HG03565 (cell line): ENCODE data around the gene HEXIM2.

Source experiments
- ATAC-seq: cut with Tn5 transposase; IDR thresholded peaks from one replicate; pipeline ENCODE4 v1.9.1; 2021; ENCODE audit warnings: mild to moderate bottlenecking, moderate library complexity; ENCODE audit not compliant: unreplicated experiment

HEXIM2 gene

DNA sequence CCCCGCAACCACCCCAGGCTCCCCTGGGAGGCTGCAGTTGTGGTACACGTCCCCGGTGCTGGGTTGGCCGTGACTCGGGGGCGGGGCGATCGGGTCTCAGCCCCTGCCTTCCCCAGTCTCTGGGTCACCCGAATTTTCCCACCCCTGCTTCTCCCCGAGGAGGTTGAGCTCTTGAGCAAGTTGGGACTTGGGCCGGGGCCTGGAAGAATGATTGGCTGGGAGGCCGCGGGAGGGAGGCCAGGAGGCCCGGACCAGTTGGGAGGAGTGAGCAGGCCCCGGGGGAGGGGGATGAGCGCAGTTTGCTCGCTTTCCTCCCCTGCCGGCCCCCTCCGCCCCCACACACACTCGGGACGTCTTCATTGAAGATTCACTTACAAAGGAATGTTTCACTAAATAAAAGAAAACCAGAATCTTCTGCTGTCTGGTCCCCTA, 17.9 kb upstream of the HEXIM2 start:
- no peak for ATAC-seq

DNA sequence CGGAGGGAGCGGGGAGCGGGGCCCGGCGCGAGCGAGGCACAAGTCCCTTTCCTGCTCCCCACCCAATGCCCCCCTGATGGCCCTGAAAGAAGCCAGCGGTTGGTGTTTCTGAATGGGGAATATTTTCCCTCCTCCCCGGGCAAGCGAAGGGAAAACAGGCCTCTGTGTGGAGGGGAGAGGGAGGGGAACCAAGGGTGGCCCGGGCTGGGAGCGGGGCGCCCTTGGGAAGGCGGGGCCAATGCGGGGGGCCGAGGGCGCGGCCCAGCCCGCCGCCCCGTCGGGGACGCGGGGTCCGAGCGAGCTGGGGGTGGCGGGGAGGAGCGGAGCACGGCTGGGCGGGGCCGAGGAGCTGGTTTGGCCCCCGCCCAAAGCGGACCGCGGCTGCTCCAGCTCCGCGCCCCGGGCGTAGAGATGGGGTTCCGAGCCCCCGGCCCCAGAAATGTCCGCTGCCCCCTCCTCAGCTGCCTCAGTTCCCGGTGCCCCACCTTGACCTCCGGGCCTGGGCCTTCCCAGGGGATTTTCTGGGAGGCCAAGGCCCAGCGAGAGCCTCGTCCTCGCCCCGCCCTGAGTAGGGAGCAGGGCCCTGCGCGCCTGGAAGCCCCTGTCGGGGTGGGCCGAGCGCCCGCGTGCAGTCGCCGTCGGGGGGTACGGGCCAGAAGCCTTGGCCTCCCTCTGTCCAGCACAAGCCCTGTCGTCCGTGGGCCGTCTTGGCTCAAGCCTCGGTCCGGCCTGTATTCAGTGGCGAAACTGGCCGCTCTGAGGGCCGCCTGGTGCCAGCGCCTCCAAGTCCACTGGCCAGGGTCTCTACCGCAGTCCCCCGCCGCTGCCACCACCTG, 17.3 kb upstream of the HEXIM2 start:
- no peak for ATAC-seq

DNA sequence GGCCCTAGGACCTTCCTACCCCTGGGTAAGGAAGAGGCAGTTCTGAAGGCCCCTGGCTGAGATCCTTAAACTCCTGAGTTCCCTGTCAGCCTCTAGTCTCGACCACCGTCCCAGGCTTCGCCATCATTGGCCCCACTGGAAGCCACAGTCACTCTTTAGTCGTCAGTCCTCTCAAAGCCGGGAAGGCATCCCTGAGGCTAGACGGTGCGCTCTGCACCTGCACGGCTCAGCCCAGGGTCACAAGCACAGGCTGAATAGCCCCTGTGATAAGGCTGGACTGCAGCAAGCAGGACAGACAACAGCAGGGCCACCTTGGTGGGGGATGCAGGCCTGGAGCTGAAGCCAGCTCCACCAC, 16.7 kb upstream of the HEXIM2 start:
- ATAC-seq = no peak

DNA sequence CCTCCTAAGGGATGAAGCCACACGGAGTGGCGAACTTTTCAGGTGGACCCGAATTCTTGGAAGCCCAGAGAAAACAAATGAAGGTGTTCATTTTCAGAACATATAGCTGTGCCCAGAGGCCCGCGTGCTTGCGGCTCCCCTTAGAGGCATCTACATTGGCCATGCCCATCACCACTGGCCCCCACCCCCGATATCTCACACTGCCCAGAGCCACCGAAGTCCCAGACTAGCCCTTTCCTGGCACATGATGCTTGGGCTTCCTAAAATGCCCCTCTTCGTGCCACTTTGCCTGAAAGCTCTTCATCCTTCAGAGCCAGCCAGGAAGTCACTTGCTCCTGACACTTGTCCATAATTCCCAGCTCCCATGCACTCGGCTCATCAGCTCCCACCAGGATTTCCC, 15.5 kb upstream of the HEXIM2 start:
- no peak for ATAC-seq

DNA sequence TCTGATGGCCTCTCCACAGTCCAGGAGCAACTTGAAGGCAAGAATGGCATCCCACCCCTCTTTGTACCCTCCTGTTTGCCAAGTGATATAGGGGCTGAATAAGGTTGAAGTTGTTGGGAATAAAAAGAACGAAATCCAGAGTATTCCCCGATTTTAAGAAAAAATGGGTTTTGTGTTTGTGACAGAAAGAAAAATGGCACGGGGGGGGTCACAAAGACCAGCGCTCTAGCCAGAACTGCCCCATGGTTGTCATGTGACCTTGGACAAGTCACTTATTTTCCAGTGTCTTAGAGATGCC, 15.1 kb upstream of the HEXIM2 start:
- ATAC-seq = no peak

DNA sequence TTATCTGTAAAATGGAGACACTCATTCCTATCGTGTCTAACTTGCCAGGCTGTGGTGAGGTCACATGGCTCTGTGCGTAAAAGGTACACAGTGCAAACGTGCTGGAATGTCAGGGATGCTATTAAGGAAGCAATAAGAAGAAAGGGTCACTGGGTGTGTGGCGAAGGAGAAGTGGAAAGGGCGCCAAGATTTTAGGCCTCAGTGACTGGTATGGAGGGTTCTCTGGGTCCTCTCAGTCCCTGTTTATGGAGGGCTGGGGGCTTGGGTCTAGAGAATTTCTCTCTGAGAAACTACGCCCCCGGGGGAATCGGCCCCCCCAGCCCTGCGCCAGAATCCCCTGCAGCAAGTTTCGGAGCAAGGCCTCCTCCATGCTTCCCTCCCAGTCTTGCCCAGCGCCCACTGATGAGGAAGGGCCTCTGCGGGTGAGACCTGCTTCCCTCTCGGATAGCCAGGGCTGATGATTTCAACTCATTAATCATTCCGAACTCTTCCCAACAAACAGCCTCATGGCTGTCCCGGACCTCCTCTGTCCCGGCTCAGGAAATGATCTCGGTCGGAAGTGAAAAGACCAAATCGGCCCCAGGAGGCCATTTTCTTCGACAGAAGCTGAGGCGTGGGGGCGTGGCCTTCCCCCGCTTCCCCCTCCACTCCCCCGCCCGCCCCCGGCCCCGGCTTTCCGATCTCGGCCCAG, 14.6 kb upstream of the HEXIM2 start:
- no peak for ATAC-seq

DNA sequence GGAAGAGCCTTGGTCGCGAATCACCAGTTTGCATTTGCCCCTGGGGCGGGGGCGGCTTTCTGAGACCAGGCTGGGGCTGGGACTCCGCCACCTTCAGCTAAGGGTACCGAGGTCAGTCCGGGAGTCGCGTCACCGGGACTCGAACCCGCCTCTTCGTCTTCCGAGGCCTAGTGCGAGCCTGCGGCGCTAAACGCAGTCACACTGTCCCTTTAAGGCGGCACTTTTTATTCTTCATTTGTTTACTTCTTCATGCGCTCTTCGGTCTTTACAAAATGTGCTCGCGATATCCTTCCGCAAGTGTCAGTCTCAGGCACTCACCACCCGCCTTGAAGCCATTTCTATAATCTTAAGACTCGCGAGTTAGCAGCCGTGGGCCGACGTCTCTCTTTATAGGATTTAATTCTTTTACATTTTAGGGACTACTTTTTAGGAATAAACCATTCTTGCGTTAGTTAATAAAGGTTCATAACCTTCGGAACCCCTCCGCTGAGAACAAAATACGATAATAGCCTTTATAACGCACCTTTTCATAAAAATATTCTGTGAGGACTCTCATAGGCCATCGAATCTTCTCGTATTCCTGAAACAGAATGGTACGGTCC, 14.0 kb upstream of the HEXIM2 start:
- no peak for ATAC-seq

DNA sequence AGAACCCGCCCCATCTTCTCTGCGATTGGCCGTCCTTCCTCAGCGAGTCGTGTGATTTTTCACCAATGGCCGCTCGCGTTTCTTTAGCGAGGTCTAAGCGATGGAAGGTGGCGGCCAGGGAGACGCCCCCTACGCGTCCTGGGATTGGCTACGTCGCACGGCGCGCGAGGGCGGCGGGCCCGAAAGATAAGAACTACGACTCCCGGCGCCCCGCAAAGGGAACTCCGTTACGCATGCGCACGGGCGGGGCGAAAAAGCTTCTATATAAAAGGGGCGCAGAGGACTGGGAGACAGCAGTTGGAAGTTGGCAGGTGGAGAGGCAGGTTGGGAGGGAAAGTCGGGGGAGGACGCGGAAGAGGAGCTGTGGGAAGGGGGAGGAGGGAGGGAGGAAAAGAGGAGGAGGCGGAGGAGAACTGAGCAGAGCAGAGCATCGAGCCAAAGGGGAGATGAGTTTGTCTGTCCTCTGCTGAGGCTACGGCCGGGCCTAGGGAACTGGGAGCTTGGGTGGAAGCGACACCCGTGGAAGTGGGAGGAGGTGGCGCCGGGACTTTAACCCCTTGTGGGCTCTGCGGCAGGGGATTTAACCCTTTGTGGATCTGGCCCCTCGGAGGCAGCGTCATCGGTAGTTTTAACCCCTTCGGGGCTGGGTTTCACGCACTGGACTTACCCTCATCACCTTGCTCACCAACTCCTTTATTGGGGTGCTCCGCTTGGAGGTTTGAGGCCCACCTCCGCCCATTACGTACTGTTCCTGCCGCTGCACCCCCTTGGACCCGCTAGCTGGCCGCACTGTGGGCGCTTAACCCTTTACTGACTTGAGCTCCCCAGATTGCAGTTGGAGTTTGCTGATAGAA, 13.3 kb upstream of the HEXIM2 start, which contains the start of gene HEXIM1:
TSS of gene HEXIM1 (plus strand) at position 293 of the 854 bp plus-strand sequence. CDS start 716 bp downstream, outside the sequence.
- peak; percentile 56 for ATAC-seq

DNA sequence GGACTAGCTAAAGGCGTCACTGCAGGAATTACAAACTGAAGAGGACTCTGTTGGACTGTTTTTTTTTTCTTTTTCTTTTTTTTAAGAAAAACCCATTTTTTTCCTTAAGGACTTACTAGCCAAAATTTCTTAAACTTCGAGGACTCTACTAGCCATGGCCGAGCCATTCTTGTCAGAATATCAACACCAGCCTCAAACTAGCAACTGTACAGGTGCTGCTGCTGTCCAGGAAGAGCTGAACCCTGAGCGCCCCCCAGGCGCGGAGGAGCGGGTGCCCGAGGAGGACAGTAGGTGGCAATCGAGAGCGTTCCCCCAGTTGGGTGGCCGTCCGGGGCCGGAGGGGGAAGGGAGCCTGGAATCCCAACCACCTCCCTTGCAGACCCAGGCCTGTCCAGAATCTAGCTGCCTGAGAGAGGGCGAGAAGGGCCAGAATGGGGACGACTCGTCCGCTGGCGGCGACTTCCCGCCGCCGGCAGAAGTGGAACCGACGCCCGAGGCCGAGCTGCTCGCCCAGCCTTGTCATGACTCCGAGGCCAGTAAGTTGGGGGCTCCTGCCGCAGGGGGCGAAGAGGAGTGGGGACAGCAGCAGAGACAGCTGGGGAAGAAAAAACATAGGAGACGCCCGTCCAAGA, 12.5 kb upstream of the HEXIM2 start:
- ATAC-seq = no peak

DNA sequence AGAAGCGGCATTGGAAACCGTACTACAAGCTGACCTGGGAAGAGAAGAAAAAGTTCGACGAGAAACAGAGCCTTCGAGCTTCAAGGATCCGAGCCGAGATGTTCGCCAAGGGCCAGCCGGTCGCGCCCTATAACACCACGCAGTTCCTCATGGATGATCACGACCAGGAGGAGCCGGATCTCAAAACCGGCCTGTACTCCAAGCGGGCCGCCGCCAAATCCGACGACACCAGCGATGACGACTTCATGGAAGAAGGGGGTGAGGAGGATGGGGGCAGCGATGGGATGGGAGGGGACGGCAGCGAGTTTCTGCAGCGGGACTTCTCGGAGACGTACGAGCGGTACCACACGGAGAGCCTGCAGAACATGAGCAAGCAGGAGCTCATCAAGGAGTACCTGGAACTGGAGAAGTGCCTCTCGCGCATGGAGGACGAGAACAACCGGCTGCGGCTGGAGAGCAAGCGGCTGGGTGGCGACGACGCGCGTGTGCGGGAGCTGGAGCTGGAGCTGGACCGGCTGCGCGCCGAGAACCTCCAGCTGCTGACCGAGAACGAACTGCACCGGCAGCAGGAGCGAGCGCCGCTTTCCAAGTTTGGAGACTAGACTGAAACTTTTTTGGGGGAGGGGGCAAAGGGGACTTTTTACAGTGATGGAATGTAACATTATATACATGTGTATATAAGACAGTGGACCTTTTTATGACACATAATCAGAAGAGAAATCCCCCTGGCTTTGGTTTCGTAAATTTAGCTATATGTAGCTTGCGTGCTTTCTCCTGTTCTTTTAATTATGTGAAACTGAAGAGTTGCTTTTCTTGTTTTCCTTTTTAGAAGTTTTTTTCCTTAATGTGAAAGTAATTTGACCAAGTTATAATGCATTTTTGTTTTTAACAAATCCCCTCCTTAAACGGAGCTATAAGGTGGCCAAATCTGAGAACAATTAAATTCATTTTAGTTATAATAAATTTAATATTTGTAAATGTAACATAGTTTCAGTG, 11.7 kb upstream of the HEXIM2 start:
- no peak for ATAC-seq

DNA sequence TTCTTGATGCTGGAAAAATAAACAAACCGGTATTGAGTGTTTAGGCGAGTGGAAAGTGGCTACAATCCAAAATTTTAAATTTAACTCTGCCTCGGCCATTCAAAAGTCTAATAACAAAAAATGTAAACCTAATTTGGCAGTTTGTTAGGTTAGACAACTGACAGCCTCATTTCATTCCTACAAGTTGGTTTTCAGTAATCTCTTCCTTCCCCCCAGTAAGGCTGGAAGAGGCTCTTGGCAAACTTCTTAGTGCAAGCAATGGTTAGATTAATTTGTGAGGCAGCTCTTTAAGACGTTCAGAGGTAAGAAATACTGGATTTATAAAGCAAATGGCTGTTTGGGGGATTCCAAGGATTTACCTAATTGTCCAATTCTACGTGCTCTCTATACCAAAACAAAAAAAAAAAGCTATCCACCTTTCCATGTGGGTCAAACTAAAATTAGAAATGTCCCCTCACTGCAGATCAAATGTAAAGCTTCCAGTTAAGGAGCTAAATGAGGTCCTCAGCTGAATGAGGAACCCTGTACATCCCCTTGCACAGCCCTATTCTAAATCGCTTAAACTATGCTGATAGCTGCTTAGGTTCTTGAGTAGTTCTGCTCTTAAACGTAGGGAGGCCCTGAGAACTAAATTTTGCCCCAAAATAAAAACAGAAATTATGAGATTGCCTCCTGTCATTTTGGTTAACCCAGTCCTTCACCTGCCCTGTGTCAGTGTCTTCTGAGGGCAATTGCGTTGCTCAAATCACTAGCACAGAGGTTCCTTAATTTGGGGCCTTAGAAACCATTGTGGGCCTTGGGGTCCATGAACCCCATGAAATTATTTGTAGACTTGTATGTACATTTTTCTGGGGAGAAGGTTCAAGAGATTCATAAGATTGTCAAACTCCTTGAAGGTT, 10.5 kb upstream of the HEXIM2 start:
- no peak for ATAC-seq

DNA sequence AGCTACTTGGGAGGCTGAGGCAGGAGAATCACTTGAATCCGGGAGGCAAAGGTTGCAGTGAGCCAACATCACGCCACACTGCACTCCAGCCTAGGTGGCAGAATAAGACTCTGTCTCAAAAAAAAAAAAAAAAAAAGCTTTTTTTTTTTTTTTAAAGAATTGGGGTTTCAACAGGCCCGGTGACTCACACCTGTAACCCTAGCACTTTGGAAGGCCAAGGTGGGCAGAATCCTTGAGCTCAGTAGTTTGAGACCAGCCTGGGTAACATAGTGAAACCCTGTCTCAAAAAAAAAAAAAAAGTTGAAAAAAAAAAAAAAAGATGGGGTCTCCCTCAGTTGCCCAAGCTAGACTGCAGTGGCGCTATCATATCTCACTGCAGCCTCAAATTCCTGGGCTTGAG, 6.6 kb upstream of the HEXIM2 start:
- no peak for ATAC-seq

DNA sequence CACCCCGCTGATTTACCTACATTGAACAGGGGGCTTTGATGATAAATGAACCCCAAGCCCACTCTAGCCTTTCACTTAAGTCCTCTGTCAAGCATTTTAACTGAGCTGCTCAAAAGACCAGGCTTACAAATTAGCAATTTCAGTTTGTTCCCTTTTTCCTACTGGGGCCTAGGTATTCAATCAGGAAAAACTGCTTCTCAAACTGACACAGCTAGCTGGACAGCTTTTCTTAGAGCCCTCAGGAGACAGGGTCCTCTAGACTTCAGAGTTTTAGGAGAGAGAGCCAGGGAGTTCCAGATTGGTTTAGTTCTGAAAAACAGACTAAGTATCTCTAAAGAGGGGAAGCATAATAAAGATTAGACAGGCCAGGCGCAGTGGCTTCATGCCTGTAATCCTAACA, 6.2 kb upstream of the HEXIM2 start:
- ATAC-seq = no peak

DNA sequence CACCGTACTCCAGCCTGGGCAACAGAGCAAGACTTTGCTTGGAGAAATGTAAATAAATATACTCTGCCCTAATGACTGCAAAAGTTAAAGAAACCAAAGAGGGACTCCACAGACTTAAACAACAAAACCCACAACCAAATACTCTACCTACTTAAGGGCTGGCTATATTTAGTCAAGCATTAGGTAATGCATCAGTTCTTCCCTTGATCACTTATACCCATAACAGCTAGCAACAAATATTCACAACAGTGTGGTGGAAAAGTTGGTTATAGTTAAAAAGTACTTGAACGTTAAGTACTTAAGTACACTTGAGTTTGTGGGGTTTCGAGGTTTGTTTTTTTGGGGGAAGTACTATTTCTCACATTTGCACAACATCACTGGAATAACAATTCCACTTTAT, 5.4 kb upstream of the HEXIM2 start:
- ATAC-seq = no peak

DNA sequence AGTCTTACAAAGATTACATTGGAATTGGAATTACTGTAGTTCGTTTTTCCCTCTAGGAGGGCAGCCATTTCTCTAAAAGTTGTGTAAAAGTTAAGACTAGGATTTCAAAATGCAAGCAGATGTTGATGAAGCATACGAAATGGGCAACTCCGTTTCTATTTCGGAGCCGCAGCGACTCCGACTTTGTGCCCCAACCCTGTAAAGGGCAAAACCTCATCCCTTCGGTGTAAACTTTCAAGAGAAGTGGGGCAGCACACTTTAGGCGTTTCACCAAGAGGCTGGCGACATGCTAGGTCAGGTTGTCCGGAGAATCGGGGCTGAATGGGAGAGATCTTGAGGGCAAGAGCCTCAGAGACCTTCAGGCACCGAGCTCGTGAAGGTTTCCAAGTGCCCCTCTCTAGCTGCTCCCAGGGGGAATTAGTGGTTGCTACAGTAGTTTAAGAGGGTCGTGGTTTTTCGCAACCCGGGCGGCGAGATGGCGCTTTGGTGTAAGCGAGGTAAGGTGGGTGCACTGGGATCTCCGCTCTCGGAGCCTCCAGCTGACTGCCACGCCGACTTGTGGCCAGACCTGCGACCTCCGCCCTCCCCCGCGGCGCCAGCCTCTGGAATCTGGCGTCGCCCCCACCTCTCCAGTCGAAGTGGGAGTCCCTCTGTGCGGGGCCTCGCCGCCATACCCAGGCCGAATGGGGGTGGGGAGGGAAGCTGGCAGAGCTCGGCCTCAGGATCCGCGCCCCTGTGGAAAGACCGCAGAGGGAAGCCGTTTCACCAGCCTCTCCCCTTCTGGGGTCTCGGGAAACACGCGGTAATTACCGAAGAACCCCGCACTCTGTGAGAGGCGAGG, 1.0 kb upstream of the HEXIM2 start:
- peak; percentile 4 for ATAC-seq

DNA sequence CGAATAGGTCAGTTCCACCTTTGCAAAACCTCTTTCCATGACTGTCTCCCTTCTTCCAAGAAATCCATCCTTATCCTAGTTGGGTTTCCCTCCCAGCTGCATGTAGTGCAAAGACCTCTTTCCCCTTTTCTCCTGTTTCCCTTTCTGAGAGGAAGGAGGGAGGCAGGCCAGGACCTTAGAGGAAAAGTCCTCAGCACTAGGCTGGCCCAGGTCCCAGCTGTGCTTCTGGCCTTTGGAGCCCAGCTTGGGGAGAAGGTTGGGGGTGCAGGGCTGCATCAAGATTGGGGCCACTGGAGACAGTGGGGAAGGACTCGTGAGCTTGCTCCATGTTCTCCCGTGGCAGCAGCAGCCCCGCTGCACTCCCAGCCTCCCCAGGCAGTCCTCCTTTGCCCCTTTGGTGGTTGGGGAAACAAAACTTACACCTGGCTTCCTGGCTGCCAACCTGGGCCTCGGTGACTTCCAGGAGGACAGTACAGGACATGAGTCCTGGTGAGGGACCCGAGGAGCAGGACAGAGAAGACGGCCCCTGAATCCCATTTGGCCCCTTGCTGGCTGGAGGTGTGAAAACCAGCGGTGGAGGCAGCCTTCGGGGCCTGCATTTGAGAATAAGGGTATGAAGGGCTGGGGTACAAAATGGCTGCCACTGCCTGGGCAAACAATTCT, 481 bp downstream of the HEXIM2 start:
- no peak for ATAC-seq

DNA sequence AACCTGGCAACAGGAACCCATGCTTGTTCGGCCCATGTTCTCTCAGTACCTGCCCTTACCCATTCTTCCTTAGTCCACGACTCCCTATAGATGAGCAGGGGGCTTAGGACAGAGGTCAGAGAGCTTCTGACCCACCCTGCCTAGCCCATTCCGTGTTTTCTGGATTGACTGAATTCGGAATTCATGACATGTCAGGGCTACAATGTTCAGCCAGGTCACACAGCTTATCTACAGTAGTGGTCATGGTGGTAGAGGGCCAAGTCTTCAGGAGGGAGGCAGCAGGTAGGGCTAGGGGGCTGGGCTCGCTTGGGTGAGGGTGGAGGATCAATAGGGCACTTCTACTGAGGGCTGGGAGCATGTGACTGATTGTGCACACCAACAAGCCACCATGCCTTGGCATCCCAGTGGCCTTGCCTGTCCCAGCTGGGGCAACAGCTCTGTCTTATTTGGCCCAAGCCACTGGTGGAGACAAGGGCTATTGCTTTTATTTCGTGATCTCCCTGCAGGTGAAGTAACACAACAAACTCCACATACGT, 3.1 kb downstream of the HEXIM2 start:
- ATAC-seq = no peak
